ENCODE results near the gene SMARCA2. TPM values are rescaled to one million over a fixed set of nuclear protein-coding genes. Genes with fewer than 3 reads are reported as not detected.

The SMARCA2 gene
- total RNA-seq, 1 donor from 2014 or later = 160 TPM

DNA sequence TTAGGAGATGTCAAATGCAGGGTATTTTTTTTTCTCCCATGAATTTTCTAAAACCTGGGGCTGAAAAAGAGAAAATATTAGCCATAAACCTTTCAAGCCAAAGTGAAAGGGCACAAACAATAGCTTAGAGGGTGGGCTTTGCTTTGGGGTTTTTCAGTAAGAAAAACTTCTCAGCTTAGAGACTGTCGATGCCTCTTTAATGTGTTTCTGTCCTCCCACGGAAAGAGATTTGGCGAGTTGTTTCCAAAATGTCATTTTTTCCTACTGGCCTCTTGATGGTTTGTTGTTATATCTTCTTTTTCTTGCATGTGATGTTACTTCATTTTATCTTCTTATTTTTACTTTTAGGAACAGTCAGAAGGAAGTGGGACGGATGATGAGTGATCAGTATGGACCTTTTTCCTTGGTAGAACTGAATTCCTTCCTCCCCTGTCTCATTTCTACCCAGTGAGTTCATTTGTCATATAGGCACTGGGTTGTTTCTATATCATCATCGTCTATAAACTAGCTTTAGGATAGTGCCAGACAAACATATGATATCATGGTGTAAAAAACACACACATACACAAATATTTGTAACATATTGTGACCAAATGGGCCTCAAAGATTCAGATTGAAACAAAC, 177.3 kb downstream of the SMARCA2 start:
- intact Hi-C loops (cut with DNase I) = no loop called here
- no peak for DNase-seq (ENCODE audit: low spot score in 2 of 2)
- Histone ChIP-seq H3K27ac (no peak overlapping the region), H3K4me1 (no peaks in the 10 kb centered on the region), H3K27me3 (no peaks in the 10 kb centered on the region), H3K4me3 (no peak overlapping the region), H3K36me3 (peaks cover 27 to 70% of the 10 kb centered on the region in 2 donors), H3K9me3 (no peaks in the 10 kb centered on the region)
- TF ChIP-seq, protein P1, sequence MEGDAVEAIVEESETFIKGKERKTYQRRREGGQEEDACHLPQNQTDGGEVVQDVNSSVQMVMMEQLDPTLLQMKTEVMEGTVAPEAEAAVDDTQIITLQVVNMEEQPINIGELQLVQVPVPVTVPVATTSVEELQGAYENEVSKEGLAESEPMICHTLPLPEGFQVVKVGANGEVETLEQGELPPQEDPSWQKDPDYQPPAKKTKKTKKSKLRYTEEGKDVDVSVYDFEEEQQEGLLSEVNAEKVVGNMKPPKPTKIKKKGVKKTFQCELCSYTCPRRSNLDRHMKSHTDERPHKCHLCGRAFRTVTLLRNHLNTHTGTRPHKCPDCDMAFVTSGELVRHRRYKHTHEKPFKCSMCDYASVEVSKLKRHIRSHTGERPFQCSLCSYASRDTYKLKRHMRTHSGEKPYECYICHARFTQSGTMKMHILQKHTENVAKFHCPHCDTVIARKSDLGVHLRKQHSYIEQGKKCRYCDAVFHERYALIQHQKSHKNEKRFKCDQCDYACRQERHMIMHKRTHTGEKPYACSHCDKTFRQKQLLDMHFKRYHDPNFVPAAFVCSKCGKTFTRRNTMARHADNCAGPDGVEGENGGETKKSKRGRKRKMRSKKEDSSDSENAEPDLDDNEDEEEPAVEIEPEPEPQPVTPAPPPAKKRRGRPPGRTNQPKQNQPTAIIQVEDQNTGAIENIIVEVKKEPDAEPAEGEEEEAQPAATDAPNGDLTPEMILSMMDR (IDR thresholded peaks at IDR 0.05) = no peak

DNA sequence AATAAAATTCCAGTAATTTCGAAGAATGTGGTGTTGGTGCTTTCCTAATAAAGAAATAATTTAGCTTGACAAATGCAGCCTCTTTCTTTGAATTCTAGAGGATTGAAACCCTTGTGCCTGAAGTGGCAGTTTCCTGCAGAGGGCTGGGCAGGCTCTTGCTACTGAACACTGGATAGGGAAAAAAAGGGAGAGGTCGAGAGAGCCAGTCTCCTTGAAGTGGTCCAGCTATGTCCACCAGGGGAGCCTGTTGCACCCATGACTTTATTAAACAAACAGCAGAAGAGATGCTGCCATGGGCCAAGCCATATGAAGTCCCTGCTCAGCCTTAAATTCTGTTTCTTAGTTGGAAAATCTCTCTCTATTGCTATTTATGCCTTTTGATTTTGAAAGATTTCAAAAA, 178.4 kb downstream of the SMARCA2 start:
- no peaks in the 10 kb centered on the region for H3K4me1 ChIP-seq

DNA sequence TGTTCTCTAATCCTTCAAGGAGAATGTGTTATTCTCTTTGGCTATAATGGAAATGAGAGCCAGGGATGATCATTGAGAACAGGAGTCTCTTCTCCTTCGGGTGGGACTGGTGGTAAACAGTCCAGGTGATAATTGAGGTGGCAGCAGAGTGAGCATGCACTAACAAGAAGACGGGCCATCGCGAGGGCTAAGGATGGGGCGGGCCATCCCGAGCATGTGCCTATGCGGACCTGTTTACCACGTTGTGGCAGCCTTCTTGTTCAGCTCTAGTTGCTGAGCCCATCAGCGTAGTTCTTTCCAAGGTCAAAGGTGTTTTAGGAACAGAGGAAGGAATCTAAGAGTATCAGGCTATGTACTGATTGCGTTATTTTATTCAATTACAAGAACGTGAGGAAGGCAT, 180.1 kb downstream of the SMARCA2 start:
- no peak overlapping the region for H3K4me3 ChIP-seq
- no peaks in the 10 kb centered on the region for H3K4me1 ChIP-seq
- H3K27ac ChIP-seq = no peak overlapping the region
- no peaks in the 10 kb centered on the region for H3K27me3 ChIP-seq
- H3K36me3 ChIP-seq = peaks cover 13 to 53% of the 10 kb centered on the region in 2 donors
- no peak for DNase-seq (ENCODE audit: low spot score in 2 of 2)
- TF ChIP-seq, protein P1 (IDR thresholded peaks at IDR 0.05) = no peak
- intact Hi-C loops (cut with DNase I) = no loop called here
- H3K9me3 ChIP-seq = no peaks in the 10 kb centered on the region

More for the DNA sequence above, 178.4 kb downstream of the SMARCA2 start:
- H3K4me3 ChIP-seq = no peak overlapping the region
- TF ChIP-seq, protein P1 (IDR thresholded peaks at IDR 0.05) = no peak
- intact Hi-C loops (cut with DNase I) = no loop called here
- no peaks in the 10 kb centered on the region for H3K27me3 ChIP-seq
- H3K36me3 ChIP-seq = peaks cover 25 to 69% of the 10 kb centered on the region in 2 donors
- no peaks in the 10 kb centered on the region for H3K9me3 ChIP-seq
- no peak overlapping the region for H3K27ac ChIP-seq
- no peak for DNase-seq (ENCODE audit: low spot score in 2 of 2)

DNA sequence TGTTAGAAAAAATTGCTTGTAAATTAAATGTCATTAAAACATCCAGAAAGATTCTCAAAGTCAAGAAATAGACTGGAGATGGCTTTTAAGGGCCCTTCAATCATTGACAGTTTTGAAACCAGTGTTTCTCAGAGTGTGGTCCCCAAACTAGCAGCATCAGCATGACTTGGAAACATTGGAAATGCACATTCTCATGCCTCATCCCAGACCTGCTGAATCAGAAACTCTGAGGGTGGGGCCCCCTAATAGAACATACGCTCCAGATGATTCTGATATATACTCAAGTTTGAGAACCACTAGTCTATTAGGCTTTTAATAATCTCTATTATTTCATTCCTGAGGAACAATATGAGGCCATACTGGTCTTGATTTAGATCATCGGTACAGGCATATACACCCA, 181.6 kb downstream of the SMARCA2 start:
- DNase-seq (ENCODE audit: low spot score in 2 of 2) = no peak
- intact Hi-C loops (cut with DNase I) = no loop called here
- no peaks in the 10 kb centered on the region for H3K4me1 ChIP-seq
- no peak overlapping the region for H3K27ac ChIP-seq
- peaks cover 7 to 43% of the 10 kb centered on the region in 2 donors for H3K36me3 ChIP-seq
- no peaks in the 10 kb centered on the region for H3K27me3 ChIP-seq
- H3K9me3 ChIP-seq = no peaks in the 10 kb centered on the region
- no peak overlapping the region for H3K4me3 ChIP-seq
- TF ChIP-seq, protein P1 (IDR thresholded peaks at IDR 0.05) = no peak

DNA sequence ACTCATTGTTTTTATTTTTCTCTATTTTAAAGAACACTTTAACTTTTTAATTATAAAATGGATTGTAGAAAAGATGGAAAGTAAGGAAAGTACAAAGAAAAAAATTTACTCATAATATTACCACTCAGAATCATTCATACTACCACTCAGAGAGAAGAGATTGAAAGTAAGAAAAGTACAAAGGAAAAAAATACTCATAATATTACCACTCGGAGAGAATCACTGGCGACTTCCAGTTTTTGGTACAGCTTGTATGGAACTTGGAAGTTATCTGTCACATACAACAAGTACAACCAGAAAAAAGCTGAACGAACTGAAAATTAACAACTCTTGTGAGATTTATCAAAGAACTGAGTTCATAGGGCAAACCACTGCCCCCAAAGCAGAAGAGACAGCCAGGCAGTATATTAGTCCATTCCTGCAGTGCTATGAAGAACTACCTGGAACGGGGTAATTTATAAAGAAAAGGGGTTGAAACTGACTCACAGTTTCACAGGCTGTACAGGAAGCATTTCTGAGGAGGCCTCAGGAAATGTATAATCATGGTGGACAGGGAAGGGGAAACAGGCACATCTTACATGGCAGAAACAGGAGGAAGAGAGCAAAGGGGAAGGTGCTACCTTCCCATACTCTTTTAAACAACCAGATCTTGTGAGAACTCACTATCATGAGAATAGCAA, 183.9 kb downstream of the SMARCA2 start:
- no peaks in the 10 kb centered on the region for H3K4me1 ChIP-seq
- peaks cover 2 to 24% of the 10 kb centered on the region in 2 donors for H3K36me3 ChIP-seq
- no peak overlapping the region for H3K4me3 ChIP-seq
- no peaks in the 10 kb centered on the region for H3K27me3 ChIP-seq
- no peak overlapping the region for H3K27ac ChIP-seq
- TF ChIP-seq, protein P1 (IDR thresholded peaks at IDR 0.05) = no peak
- no peak for DNase-seq (ENCODE audit: low spot score in 2 of 2)
- no peaks in the 10 kb centered on the region for H3K9me3 ChIP-seq
- intact Hi-C loops (cut with DNase I) = no loop called here

Data from ascending aorta (tissue), 2 donors.